Osteoblast (primary cell): Measurements from ENCODE around the gene CRAMP1. TPM values are rescaled to one million over a fixed set of nuclear protein-coding genes. Genes with fewer than 3 reads are reported as not detected.

Source experiments
- DNase-seq: peaks from one replicate; pipeline ENCODE4 v3.0.0; 2011; ENCODE audit warnings: low spot score, mixed read lengths; ENCODE audit not compliant: insufficient read length; ENCODE audit errors: missing footprints
- H2AFZ ChIP-seq: 2 replicates; pipeline ENCODE4 v1.6.0; 2011; ENCODE audit warnings: mild to moderate bottlenecking, low read length
- H3K27ac ChIP-seq: 2 replicates; pipeline ENCODE4 v1.5.1; 2011; ENCODE audit warnings: mild to moderate bottlenecking, low read depth, low read length, moderate library complexity
- H3K27me3 ChIP-seq: 2 replicates; pipeline ENCODE4 v1.6.0; 2012; ENCODE audit warnings: mild to moderate bottlenecking, control low read depth, inconsistent platforms, low read length, moderate library complexity; ENCODE audit not compliant: insufficient read depth
- H3K36me3 ChIP-seq: 2 replicates; pipeline ENCODE4 v1.5.1; 2011; ENCODE audit warnings: mild to moderate bottlenecking, low read length, control low read depth, moderate library complexity; ENCODE audit not compliant: insufficient read depth
- H3K4me1 ChIP-seq: 2 replicates; pipeline ENCODE4 v1.5.1; 2011; ENCODE audit warnings: mild to moderate bottlenecking, low read length, control low read depth, moderate library complexity; ENCODE audit not compliant: insufficient read depth
- H3K4me2 ChIP-seq: 2 replicates; pipeline ENCODE4 v1.6.0; 2011; ENCODE audit warnings: mild to moderate bottlenecking, low read length; ENCODE audit not compliant: insufficient read depth
- H3K4me3 ChIP-seq: fragments of 200-600 bp; sonication (generic); 3 replicates; pipeline ENCODE4 v1.5.1; 2012; ENCODE audit warnings: mild to moderate bottlenecking, low read length, inconsistent platforms; ENCODE audit not compliant: insufficient read depth
- H3K79me2 ChIP-seq: 2 replicates; pipeline ENCODE4 v1.6.0; 2012; ENCODE audit warnings: mild to moderate bottlenecking, low read length, control low read depth, inconsistent platforms; ENCODE audit not compliant: insufficient read depth
- H3K9me3 ChIP-seq: 2 replicates; pipeline ENCODE4 v1.5.1; 2011; ENCODE audit warnings: low read depth, low read length, control low read depth
- H4K20me1 ChIP-seq: 2 replicates; pipeline ENCODE4 v1.6.0; 2012; ENCODE audit warnings: mild to moderate bottlenecking, low read length, control low read depth; ENCODE audit not compliant: insufficient read depth
- CTCF ChIP-seq: IDR thresholded peaks from 2 replicates; pipeline ENCODE4 v1.5.1; 2011; ENCODE audit warnings: mild to moderate bottlenecking, low read depth, low read length, moderate library complexity; ENCODE audit errors: extremely low read depth
- total RNA-seq: library from RNA; depleted of rRNA; stranded (reverse); fragments of >200 nt; gene quantifications from 2 replicates; pipeline ENCODE4 v1.2.3, GENCODE V29; 2012

The CRAMP1 gene
- total RNA-seq, 1 donor: 11.2 TPM

- H3K27me3 ChIP-seq: no peaks in the 10 kb centered on the region
- H3K27ac ChIP-seq: no peak overlapping the region
- TF ChIP-seq CTCF: no peak
- peaks cover 12% of the 10 kb centered on the region for H3K79me2 ChIP-seq
- DNase-seq: no peak
- peaks cover 20% of the 10 kb centered on the region for H3K4me1 ChIP-seq
- H2AFZ ChIP-seq: no peak overlapping the region
- no peak overlapping the region for H3K4me2 ChIP-seq
- no peaks in the 10 kb centered on the region for H4K20me1 ChIP-seq
- H3K36me3 ChIP-seq: peaks cover 20% of the 10 kb centered on the region
- H3K4me3 ChIP-seq: no peak overlapping the region
- H3K9me3 ChIP-seq: no peaks in the 10 kb centered on the region
Observed at GRCh38 chr16:1606774-1607173, 5.4 kb upstream of the CRAMP1 start.

- Histone ChIP-seq H3K79me2 (peaks cover 16% of the 10 kb centered on the region), H3K27ac (no peak overlapping the region), H3K4me3 (no peak overlapping the region), H3K4me1 (peaks cover 22% of the 10 kb centered on the region), H3K36me3 (peaks cover 14% of the 10 kb centered on the region), H4K20me1 (peaks cover 4% of the 10 kb centered on the region), H3K9me3 (no peaks in the 10 kb centered on the region), H3K4me2 (no peak overlapping the region), H2AFZ (no peak overlapping the region), H3K27me3 (no peaks in the 10 kb centered on the region)
- no peak for TF ChIP-seq CTCF
- DNase-seq: peak; percentile 71
Observed at GRCh38 chr16:1607971-1608370, 4.2 kb upstream of the CRAMP1 start.

- Histone ChIP-seq H3K79me2 (peaks cover 33% of the 10 kb centered on the region), H3K4me2 (peak overlapping the region; percentile 93), H3K27ac (peak overlapping the region; percentile 75), H3K9me3 (no peaks in the 10 kb centered on the region), H3K4me3 (peak overlapping the region; percentile 93), H3K36me3 (peaks cover 14% of the 10 kb centered on the region), H3K27me3 (no peaks in the 10 kb centered on the region), H4K20me1 (peaks cover 12% of the 10 kb centered on the region), H3K4me1 (peaks cover 34% of the 10 kb centered on the region), H2AFZ (peak overlapping the region; percentile 91)
- TF ChIP-seq CTCF: no peak
- peak; percentile 98 for DNase-seq
Observed at GRCh38 chr16:1610071-1610898, 1.9 kb upstream of the CRAMP1 start.

GRCh38 chr16:1610899-1611632 lies 1.1 kb upstream of the CRAMP1 start:
- Histone ChIP-seq H3K27me3 (no peaks in the 10 kb centered on the region), H4K20me1 (peaks cover 13% of the 10 kb centered on the region), H3K4me2 (peak overlapping the region; percentile 93), H3K4me3 (peak overlapping the region; percentile 93), H3K4me1 (peaks cover 41% of the 10 kb centered on the region), H2AFZ (peak overlapping the region; percentile 91), H3K9me3 (no peaks in the 10 kb centered on the region), H3K36me3 (peaks cover 11% of the 10 kb centered on the region), H3K27ac (peak overlapping the region; percentile 75), H3K79me2 (peaks cover 41% of the 10 kb centered on the region)
- no peak for TF ChIP-seq CTCF
- no peak for DNase-seq
